Uterus (tissue), 2 donors: ENCODE measurements around the gene MAEA.

Source experiments
- POLR2A ChIP-seq, 2 donors: fragments of 450-650 bp; IDR thresholded peaks; one replicate each; pipeline ENCODE4 v1.6.1; 2016; ENCODE audit warnings: antibody characterized with exemption in 2 of 2, mild to moderate bottlenecking in 1 of 2, moderate library complexity in 1 of 2
- TF ChIP-seq, protein P1 (sequence below), 4 experiments: fragments of 200-600 bp in 2 of 4; fragments of 450-650 bp in 2 of 4; sonication (generic) in 2 of 4; IDR thresholded peaks; one replicate each; pipeline ENCODE4 v1.5.1; 2016 to 2019; ENCODE audit warnings: antibody characterized with exemption in 4 of 4, mild to moderate bottlenecking in 2 of 4, moderate library complexity in 1 of 4

DNA sequence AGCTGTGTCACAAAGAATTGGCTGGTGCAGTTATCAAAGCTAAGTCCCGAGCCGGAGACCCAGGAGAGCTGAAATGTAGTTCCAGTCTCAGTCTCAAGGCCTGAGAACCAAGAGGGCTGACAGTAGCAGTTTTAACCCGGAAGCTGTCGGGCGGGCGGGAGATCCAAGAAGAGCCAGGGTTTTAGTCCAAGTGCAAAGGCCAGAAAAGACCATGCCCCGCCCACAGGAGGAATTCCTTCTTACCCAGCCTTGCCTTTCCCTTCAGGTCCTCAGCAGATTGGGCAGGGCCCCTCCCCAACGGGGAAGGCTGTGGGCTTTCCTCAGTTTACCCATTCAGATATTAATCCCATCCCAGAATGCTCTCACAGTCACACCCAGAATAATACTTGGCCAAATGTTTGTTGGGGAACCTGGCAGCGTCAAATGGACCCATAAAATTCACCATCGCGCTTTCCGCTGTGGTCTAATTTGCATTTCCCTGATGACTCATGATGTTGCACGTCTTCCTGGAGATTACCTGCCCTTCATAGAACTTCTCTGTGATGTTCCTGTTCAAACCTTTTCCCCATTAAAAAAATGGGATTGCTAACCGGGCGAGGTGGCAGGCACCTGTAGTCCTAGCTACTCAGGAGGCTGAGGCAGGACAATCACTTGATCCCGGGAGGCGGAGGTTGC is 16.2 kb downstream of the MAEA start:
- TF ChIP-seq, protein P1, sequence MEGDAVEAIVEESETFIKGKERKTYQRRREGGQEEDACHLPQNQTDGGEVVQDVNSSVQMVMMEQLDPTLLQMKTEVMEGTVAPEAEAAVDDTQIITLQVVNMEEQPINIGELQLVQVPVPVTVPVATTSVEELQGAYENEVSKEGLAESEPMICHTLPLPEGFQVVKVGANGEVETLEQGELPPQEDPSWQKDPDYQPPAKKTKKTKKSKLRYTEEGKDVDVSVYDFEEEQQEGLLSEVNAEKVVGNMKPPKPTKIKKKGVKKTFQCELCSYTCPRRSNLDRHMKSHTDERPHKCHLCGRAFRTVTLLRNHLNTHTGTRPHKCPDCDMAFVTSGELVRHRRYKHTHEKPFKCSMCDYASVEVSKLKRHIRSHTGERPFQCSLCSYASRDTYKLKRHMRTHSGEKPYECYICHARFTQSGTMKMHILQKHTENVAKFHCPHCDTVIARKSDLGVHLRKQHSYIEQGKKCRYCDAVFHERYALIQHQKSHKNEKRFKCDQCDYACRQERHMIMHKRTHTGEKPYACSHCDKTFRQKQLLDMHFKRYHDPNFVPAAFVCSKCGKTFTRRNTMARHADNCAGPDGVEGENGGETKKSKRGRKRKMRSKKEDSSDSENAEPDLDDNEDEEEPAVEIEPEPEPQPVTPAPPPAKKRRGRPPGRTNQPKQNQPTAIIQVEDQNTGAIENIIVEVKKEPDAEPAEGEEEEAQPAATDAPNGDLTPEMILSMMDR (IDR thresholded peaks at IDR 0.05) = no peak
- TF ChIP-seq POLR2A (IDR thresholded peaks at IDR 0.05) = no peak
